ENCODE data around the gene PPP3R1.
A peak's percentile ranks its signal among the peaks of the same experiment; 100 is the strongest.

The PPP3R1 gene

GRCh38 chr2:68258851-68259250, 6.5 kb upstream of the PPP3R1 start:
- no peak for DNase-seq (ENCODE audit: low spot score)

- no peak for DNase-seq (ENCODE audit: low spot score)
Measured at GRCh38 chr2:68256093-68256450, 3.7 kb upstream of the PPP3R1 start.

- peak; percentile 65 for DNase-seq (ENCODE audit: low spot score)
Measured at GRCh38 chr2:68253219-68254068, 1.1 kb upstream of the PPP3R1 start.

GRCh38 chr2:68251855-68252399, 405 bp downstream of the PPP3R1 start:
- peak; percentile 57 for DNase-seq (ENCODE audit: low spot score)

DNA sequence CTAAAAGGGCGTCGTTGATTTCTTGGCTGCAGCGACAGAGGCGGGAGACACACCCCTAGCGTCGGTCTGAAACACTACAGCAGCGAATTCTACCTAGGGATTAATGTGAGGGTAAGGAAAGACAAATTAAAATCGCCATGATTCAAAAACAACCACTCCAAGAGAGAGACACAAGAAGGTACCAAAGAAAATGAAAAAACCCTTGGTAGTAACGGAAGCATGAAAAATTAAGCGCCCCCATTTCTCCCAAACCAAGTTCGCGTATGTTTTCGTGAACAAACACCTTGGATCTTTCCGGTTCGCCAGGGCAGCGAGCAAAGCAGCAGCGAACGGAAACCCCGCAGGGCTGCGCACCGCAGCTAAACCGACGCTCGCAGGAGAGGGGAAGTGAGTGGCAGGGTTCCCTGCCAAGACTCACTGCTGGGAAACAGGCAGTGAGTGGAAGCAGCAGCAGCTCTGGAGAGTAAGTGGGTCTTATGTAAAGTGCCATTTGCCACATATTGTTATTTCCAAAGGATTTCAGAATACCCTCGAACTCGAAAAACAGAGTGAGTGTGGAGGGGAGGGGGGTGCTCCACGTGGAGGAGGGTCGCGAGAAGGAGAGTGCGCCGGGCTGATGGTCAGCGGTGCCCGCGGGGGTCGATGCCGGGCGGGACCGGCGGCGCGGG, 1.0 kb downstream of the PPP3R1 start:
- peak; percentile 93 for DNase-seq (ENCODE audit: low spot score)

- DNase-seq (ENCODE audit: low spot score) = no peak
Measured at GRCh38 chr2:68250652-68251186, 1.6 kb downstream of the PPP3R1 start.

DNA sequence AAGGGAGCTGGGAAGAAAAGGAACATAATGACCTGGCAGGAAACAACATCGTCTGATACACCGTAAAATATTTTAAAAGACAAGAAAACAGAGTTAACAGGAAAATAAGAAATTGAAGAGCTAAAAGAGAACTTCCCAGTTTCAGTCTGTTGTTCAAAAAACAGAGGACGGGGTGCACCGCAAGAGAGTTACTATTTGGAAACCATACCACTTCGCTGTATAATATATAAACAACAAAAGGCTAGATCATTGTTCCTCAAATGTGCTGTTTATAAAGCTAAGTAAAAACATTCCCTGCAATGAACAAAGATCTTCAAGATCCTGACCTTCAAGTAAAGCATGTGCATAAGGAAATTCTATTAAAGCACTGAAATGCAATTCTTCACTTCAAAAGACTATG, 2.1 kb downstream of the PPP3R1 start:
- no peak for DNase-seq (ENCODE audit: low spot score)

DNA sequence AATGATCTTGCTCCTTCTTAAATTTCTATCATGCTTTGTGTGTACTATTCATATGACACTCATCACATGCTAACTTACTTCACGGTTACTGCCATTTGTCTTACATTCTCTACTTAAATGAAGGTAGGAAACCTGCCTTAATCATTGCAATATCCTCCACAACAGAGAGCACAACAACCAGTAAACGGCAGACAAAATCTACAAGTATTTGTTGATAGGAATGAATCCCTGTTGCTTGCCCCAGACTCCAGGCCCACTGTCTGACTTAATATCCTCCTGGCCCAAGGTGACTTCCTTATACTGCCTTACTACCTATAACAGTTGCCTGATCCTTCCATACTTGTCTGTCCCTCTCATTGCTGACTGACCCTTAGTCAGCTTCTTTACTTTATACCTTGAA, 3.5 kb downstream of the PPP3R1 start:
- no peak for DNase-seq (ENCODE audit: low spot score)

DNA sequence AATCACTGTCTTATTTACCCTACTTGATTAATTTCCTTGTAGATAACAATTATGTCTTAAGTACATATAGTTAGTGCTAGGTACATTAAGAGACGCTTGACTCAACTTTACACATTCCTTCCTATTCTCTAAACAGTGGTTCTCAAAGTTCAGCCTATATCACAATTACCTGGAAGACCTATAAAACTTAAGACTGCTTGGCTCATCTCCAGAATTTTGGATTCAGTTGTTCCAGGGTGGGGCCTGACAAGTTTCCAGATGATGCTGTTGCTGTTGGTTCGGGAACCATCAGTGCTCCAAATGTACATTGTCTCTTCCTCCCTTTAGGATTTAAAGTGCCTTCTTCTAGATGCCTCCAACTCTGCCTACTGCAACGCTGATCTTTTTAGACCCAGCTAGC, 4.0 kb downstream of the PPP3R1 start:
- peak; percentile 70 for DNase-seq (ENCODE audit: low spot score)

DNA sequence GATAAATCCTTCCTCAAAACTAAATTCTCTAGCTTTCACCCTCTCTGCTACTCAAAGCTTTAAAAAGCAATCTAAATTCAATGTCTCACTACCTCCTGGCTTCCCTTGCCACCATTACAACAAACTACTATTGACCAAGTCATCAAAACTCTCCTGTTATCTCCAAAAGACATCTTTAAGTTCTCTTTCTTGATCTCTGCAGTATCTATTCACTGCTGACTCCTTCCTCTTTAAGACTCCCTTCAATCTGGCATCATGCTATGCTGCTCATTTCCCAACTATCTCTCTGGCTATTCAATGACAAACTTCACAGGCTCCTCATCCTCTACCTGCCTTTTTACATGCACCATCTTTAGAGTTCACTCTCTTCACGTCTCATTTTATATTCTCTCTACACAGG, 5.9 kb downstream of the PPP3R1 start:
- no peak for DNase-seq (ENCODE audit: low spot score)

DNA sequence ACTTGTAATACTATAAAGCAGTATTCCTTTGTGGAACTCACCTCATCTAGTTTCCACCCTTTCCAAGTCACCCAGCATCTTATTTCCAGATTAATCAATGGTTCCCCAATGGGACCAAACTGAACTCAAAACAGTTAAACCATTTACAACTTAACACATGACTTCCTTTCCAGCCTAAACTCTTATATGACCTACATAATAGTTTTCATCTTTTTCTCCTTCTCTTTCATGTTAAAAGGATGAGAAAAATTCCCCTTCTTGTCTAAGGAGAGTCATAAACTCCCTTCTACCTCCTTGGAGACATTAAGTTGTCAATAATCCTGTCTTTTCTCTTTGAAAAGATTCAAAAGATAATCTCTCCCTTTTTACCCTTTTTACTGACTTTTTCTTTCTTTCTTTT, 6.7 kb downstream of the PPP3R1 start:
- DNase-seq (ENCODE audit: low spot score) = no peak

DNA sequence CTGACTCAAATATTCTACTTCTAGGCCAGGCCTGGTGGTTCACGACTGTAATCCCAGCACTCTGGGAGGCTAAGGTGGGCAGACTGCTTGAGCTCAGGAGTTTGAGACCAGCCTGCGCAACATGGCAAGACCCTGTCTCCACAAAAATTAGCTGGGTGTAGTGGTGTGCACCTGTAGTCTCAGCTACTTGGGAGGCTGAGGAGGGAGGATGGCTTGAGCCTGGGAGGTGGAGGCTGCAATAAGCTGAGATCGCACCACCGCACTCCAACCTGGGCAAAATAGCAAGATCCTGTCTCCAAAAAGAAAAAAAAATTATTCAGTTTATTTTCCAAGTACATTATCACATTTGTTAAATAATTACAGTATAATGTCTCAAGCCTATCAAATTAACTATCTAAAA, 7.3 kb downstream of the PPP3R1 start:
- no peak for DNase-seq (ENCODE audit: low spot score)

DNA sequence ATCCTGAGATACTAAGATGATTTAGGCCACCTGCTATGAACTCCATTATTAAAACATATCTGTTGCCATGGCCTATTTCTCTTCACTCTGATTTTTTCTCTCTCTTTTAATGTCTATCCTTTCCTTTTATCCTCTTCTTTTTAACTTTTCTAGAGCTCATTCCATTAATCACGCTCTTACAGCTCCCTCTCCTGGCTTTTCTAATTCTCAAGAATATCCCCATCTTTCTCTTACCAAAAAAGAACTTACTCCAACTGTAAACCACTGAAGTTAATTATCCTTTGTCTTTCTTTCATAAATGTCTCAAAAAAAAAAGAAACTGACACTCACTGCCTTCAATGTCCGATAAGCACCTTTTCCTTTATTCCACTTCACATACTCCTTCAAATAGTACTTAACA, 7.9 kb downstream of the PPP3R1 start:
- peak; percentile 64 for DNase-seq (ENCODE audit: low spot score)

- DNase-seq (ENCODE audit: low spot score) = no peak
Measured at GRCh38 chr2:68241732-68242131, 10.6 kb downstream of the PPP3R1 start.

DNA sequence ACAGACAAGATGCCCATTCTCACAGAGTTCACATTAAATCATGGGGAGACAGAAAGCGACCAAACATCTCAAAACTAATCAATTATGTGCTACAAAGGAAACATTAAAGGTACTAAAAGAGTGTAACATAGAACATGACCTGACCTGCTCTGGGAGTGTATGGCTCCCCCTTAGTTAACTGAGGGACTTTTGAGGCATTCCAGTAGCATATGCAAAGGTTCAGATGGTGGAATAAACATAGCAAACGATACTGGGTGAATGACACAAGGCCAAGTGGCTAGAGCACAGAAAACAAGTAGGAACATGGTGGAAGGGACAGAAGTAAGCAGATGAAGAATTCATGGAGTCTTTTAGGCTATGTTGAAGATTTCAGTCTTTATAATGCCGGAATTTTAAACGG, 11.9 kb downstream of the PPP3R1 start:
- DNase-seq (ENCODE audit: low spot score) = no peak

DNA sequence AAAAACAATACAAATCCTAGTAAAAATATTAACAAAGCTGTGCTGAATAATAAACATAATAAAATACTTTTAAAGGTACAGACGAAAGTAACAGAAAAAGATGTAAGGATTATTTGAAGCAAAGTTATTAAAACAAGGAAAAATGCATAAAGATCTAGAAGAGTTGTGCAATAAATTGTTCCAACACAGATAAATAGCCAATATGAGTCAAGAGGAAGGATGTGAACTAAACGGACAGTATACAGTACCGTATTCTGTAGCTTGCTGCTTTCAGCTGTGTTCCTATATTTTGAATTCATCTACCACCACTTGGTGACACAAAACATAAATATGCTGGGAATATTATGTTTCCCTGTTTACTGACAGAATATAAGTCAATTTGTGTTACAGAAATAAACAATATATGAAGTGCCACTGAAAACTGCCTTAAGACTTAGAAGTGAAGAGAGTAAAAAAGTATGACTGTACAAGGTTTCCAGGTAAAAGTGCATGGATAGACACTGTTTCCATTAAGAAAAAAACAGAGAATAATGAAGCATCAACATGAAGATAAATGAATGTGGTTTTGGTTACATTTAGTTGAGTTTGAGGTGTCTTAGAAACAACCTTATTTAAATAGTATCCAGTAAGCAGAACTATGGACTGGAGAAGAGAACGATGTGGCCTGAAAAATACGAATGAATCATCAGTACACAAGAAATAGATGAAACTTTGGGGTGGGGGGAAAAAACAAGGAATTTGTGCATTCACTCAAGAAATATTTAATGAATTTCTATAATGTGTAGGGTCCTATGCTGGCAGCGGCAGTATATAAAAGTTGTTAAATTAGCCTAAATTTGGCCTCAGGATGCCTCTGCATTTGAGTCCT, 13.1 kb downstream of the PPP3R1 start:
- DNase-seq (ENCODE audit: low spot score) = no peak

- DNase-seq (ENCODE audit: low spot score) = no peak
Measured at GRCh38 chr2:68237976-68238580, 14.3 kb downstream of the PPP3R1 start.

- DNase-seq (ENCODE audit: low spot score) = no peak
Measured at GRCh38 chr2:68237404-68237803, 14.9 kb downstream of the PPP3R1 start.

DNA sequence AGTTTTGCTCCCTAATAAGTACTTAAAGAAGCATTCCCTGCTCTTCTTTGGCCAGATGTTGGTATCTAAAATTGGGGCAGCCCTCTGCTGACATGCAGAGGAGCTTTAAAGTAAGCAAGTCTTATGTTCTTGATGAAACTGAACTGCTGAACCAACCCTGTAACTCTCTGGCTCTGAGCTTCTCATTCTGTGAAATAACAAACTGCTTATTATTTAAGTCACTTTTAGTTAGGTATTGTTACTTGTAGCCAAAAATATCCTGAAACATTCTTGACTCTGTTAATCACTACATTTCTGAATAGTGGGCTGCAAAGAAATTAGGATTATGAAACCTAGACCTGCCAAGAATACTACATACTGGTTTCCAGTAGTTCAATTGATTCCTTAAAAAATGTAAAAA, 15.5 kb downstream of the PPP3R1 start:
- no peak for DNase-seq (ENCODE audit: low spot score)

DNA sequence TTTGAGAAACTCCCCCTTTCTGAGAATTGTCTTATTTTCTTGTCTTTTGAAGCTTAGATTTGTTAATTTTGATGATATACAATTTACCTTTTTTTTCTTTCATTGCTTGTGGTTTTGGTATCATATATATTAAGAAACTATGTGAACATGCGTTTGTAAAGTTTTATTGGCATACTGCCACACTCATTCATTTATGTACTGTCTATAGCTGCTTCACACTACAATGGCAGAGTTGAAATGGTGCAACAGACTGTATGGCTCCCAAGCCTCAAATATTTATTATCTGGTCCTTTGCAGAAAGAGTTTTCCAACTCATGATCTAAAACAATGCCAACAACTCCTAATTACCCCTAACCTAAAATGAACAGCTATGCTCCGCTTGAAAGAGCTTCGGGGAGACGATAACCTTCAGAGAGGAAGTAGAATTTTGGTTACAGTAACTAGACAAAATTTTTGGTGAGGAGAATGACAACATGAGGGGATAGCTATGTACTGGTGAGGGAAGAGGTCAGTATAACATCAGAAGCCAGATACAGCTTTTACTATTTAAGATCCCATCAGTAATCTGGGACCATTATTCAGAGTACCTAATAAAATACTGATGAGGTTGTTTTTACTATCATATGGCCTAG, 16.1 kb downstream of the PPP3R1 start:
- DNase-seq (ENCODE audit: low spot score) = no peak

DNA sequence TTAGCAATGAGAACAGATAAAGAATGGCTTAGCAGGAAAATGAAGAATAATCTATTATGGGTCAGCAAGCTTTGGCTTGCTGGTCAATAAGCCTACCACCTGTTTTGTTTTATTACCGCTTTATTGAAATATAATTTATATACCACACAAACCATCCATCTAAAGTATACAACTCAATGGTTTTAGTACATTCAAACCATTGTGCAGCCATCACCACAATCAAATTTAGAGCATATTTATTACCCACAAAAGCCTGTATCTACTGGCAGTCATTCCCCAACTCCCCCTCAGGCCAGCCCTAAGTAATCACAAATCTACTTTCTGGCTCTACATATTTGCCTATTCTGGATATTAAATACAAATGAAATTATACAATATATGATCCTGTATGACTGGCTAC, 17.2 kb downstream of the PPP3R1 start:
- DNase-seq (ENCODE audit: low spot score) = no peak
